K562 treated with DMSO at 1 percent for 24 hours (cell line): ENCODE results near the gene TENM4. TPM values are rescaled to one million over a fixed set of nuclear protein-coding genes. Genes with fewer than 3 reads are reported as not detected.

Experiments
- total RNA-seq: library from RNA; unstranded; fragments of 300-600 nt; gene quantifications from 2 replicates; pipeline ENCODE4 v1.2.3, GENCODE V29; 2022; ENCODE audit warnings: low read depth; ENCODE audit not compliant: insufficient read depth

TENM4 gene
- 0.10 TPM in 1 of 2 replicates, not detected in the other for total RNA-seq

DNA sequence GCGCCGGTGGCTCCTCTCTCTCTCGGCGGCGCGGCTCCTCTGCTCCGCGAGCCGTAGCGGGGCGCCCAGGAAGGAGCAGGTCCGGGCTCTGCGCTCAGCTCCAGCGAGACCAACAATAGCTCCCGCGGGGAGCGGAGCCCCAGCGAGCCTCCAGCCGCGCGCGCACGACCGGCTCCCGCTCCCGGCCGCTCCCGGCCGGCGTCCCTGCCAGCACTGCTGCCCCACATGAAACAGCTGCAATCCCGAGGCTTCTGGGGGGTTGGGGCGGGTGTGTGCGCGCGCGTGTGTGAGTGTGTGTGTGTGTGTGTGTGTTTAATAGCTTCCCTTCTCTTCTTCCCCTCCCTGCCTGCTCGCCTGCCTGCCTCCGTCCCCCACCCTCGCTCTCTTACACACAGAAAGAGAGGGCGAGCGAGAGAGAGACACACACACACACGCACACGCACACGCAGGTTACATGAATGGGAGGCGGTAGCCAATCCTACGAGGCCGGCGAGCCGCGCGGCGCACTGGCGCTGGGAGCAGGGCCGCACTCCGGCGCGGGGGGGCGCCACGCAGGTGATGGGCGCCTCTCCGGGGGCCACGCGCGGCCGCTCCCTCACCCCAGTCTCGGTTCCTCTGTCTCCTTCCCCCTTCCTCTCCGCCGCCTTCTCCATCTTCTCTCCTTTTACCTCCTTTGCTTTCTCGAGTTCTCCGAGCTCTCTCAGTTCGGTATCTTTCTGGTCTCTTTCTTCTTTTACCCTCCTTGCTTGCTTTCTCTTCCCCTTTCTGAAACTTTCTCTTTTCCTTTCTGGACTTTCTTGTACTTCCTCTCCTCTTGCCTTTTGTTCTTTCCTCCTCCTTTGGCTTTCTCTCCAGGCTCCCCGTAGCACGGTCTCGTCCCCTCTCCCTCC lies at the start of gene TENM4:
Gene TENM4 (minus strand): TSS at position 460 of the 890 bp plus-strand sequence. CDS start 371,086 bp downstream, outside the sequence.

